Esophagus mucosa (tissue), 1 donor: Measurements from ENCODE around the gene HSDL2. TPM values are rescaled to one million over a fixed set of nuclear protein-coding genes. Genes with fewer than 3 reads are reported as not detected.
A peak's percentile ranks its signal among the peaks of the same experiment; 100 is the strongest.
"Not testable (repeated sequence)": the region's sequence is repeated elsewhere in the genome, so short reads cannot be mapped to it uniquely, and the experiment has no call there.

Experiments used
- ATAC-seq: fragments of 200-7000 bp; cut with Tn5 transposase; one replicate; pipeline ENCODE4 v1.9.1; 2020
- total RNA-seq: library from RNA; stranded (reverse); gene quantifications from one replicate; pipeline ENCODE4 v1.2.4, GENCODE V29; 2023
- donor health status: DM: yes; HTN: yes; CAD: no.

HSDL2 gene
- total RNA-seq, 1 donor from 2014 or later = 27.5 TPM

DNA sequence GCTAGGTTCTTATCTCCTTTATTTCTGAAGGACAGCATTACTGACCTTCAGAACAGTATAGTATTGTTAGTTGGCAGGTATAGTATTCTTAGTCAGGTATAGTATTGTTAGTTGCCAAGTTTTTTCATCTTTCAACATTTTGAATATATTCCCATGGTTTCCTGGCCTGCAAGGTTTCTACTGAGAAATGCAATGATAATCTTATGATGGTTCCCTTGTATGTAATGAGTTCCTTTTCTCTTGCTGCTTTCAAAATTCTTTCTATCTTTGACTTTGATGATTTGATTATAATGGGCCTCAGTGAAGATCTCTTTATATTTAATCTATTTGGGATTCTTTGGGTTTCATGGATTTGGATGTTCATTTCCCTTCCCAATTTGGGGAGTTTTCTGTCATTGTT is 12.4 kb upstream of the HSDL2 start:
- no peak for ATAC-seq

GRCh38 chr9:112369817-112370216 is 10.1 kb upstream of the HSDL2 start:
- ATAC-seq = no peak

GRCh38 chr9:112371060-112371459 is 8.8 kb upstream of the HSDL2 start:
- ATAC-seq = no peak

DNA sequence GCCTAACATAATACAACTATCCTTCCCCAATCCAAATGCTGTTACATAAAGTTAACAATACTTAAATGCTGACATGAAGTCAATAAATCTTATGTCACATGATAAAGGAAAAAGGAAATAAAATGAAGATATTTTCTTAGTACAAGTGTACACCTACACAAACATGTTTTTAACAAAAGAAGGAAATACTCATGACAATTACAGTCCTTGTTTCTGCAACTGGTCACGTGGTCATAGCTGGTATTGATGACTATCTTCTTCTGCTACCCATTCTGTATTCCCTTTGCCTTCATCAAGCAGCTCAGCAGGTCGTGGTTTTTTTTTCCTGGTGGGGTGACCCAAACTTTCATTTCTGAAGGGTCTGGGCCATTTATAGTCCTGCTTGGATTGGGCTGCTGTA is 6.2 kb upstream of the HSDL2 start:
- not testable (repeated sequence) for ATAC-seq

GRCh38 chr9:112374232-112374631 is 5.7 kb upstream of the HSDL2 start:
- ATAC-seq = not testable (repeated sequence)

DNA sequence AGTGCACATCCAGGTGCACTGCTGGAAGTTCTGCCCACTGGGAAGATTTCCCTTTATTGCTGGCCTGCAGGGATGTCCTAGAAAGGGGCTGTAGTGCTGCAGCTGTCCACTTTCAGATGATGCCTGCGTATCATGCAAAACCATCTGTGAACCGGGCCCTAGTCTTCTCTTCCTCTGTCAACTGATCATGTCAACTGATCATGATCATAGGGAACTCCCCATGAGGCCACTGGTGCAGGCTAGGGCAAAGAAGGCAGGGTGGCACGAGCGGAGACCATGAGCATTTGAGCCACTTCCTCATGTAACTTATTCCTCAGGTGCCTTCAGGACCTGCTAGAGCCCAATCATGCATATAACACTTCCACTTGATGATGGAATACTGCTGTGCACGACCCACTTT is 4.5 kb upstream of the HSDL2 start:
- no peak for ATAC-seq

DNA sequence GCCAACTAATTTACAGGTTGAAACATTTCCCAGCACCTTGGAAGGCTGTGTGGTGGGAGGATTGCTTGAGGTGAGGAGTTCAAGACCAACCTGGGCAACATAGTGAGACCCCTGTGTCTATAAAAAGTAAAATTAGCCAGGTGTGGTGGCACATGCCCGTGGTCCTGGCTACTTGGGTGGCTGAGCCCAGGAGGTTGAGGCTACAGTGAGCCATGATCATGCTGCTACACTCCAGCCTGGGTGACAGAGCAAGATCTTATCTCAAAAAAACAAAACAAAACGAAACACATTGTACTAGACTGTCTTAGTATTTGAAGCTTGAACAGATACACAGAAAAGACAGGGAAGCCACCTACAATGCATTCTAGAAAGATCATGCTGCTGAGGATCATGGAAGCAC is 2.8 kb upstream of the HSDL2 start:
- no peak for ATAC-seq

- no peak for ATAC-seq
Measured at GRCh38 chr9:112377684-112378327, 2.1 kb upstream of the HSDL2 start.

DNA sequence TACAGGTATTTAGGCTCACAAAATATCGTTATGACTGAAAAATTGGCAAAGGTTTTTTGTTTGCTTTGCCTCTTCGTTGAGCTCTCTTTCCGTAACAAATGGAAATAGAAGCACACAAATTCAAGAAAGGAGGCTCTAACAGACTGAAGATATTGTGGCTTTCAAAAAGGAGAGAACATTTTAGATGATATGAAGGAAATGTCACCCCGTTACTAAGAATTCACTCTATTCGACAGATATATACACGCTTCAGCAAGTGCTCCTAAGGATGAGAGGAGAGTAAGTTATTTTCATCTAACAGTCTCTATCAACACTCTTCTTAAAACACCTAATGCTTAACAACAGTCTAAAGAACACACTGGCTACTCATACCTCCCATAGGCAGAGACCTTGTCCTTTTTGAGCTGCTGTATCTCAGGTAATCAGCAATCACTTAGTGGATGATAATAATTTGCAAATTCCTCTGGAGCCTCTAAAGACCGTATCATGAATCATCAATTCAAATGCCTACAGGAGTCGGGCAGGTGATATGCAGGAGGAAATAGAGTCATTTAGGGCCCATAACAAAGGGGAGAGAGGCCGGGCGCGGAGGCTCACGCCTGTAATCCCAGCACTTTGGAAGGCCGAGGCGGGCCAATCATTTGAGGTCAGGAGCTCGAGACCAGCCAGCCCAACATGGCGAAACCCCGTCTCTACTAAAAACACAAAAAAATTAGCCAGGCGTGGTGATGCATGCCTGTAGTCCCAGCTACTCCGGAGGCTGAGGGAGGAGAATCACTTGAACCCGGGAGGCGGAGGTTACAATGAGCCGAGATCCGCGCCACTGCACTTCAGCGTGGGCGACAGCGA is 1.4 kb upstream of the HSDL2 start:
- ATAC-seq = peak; percentile 20

- peak; percentile 99 for ATAC-seq
Measured at GRCh38 chr9:112379177-112380101, 469 bp upstream of the HSDL2 start.

DNA sequence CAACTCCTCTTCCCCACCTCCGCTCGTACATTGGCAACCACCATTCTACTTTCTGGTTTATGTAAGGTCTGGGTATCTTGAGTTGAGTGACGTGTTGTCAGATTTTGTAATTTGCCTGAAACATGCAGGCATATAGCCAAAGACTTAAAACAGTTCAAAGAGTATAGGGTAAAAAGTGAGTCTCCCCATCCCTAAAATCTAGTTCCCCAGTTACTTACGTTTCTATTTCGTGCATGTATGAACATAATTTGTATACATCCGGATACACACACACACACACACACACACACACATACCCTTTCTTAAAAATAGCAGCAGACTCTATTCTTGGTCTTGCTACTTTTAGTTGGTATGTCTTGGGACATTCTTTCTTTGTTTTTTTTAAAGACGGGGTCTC is 915 bp downstream of the HSDL2 start:
- ATAC-seq = no peak

GRCh38 chr9:112382066-112382465 is 2.2 kb downstream of the HSDL2 start:
- ATAC-seq = no peak

DNA sequence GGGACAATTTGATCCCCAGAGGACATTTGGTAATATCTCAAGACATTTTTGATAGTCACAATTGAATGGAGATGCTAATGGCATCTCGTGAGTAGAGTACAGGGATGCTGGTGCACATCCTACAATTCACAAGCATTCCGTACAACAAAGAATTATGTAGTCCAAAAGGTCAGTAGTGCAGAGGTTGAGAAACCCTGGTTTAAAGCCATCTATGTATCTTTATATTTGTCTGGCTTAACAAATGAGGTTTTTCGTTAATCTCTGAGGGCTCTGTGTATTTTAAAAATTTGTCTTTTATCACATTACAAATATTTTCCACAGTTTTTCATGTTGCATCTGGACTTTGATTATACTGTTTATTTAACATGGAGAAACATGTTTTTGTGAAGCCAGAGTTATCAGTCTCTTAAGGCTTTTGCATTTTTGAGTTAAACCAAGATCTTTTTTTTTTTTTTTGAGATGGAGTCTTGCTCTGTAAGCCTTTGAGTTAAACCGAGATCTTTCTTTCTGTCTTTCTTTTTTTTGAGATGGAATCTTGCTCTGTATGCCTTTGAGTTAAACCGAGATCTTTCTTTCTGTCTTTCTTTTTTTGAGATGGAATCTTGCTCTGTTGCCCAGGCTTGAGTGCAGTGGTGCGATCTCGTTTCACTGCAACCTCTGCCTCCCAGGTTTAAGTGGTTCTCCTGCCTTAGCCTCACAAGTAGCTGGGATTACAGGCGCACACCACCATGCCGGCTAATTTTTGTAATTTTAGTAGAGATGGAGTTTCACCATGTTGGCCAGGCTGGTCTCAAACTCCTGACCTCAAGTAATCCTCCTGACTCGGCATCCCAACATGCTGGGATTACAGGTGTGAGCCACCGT is 2.8 kb downstream of the HSDL2 start:
- no peak for ATAC-seq

GRCh38 chr9:112384219-112384618 is 4.3 kb downstream of the HSDL2 start:
- ATAC-seq = no peak

DNA sequence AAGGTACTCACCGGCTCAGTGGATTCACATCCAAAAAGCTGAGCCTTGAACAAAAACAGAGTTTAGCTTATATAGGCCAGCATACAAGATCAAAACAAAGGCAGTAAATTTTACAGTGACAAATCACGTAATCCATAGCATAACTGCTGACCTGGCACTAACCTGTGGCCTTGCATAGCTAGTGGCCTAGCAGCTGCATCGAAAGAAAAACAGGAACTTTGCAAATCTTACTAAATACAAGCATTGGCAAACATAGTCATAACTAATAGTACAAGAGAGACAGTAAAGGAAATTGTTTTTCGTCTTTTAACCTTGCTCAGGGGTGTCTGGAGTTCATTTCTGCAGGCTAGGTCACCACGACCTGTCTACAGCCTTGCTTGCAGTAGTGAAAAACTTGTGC is 4.8 kb downstream of the HSDL2 start:
- ATAC-seq = no peak

- no peak for ATAC-seq
Measured at GRCh38 chr9:112387115-112387514, 7.2 kb downstream of the HSDL2 start.

- not testable (repeated sequence) for ATAC-seq
Measured at GRCh38 chr9:112389897-112390296, 10.0 kb downstream of the HSDL2 start.

DNA sequence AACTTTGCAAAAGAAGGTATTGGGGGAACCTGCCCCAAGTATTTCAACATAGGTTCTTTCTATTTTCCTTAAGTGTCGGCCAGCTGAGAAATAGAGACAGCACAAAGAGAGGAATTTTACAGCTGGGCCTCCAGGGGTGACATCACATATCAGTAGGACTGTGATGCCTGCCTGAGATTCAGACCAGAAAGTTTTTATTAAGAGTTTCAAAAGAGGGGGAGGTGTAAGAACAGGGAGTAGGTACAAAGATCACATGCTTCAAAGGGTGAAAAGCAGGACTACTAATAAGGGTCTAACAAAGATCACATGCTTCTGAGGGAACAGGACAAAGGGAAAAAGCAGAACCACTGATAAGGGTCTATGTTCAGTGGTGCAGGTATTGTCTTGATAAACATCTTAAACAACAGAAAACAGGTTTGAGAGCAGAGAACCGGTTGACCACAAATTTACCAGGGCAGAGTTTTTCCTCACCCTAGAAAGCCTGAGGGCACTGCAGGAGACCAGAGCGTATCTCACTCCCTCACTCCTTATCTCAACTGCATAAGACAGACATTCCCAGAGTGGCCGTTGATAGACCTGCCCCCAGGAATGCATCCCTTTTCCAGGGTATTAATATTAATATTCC is 12.1 kb downstream of the HSDL2 start:
- not testable (repeated sequence) for ATAC-seq

DNA sequence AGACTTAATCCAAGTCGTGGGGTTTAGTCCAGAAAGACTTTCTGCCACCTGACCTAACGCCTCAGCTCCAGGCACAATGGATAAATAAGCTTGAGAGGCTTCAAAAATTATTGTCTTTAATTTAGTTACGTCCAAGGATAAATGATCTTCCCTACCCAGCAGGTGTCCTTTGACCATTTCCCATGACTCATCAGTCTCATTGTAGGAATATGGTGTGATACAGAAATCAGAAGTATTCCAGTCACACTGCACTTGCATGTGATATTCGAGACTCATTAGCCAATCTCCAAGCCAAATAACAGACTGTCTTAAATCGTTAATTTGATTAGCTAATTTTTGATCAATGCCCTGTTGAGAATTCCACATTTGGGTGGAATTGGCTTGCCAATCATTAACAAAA is 13.2 kb downstream of the HSDL2 start:
- not testable (repeated sequence) for ATAC-seq

- no peak for ATAC-seq
Measured at GRCh38 chr9:112396416-112396815, 16.5 kb downstream of the HSDL2 start.

DNA sequence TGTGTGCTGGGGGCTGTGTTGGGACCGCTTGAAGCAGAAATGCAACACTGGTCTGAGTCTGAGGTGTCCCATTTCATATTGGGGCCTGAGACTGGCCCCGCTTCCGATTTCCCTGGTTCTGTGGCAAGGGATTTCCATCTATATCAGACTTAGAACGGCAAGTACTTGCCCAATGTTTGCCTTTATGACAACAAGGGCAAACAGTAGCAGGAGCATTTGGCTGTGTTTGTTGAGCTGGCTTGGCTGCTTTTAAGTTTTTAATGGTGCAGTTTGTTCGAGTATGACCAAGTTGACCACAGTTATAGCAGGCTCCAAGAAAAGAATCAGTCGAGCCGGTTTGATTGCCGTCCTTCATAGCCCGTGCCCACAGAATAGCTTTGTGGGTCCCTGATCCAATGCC is 17.0 kb downstream of the HSDL2 start:
- no peak for ATAC-seq
